ENCODE data around the gene CAPN2.

DNA sequence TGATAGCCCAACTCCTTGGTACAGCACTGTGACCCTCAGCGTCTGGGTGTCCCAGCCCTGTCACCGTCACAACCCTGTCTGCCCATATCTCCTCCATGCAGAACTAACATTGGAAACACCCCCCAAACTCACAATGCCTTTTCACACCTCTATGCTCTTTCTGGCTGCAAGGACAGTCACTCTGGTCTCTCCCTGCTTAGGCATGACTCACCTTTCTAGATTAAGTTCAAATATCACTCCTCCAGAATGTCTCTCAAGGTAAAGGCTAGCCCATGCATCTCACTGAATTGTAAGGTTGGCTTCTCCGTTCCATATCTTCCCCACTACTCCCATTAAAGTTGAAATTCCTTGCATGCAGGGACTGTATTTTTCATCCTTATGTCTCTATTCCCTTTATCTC lies 29.8 kb upstream of the CAPN2 start:
- TF ChIP-seq CTCF (conservative IDR thresholded peaks at IDR 0.05; ENCODE audit: low read length) (no peak), EZH2phosphoT487 (IDR thresholded peaks at IDR 0.05; ENCODE audit: borderline replicate concordance, low read depth, low read length) (no peak)

Data from OCI-LY7 (cell line).